ENCODE results near the gene RUFY1.
"Not testable (repeated sequence)": the region's sequence is repeated elsewhere in the genome, so short reads cannot be mapped to it uniquely, and the experiment has no call there.

GRCh38 chr5:179639296-179639695, 88.9 kb downstream of the RUFY1 start:
- TF ChIP-seq CTCF (IDR thresholded peaks at IDR 0.05; ENCODE audit: insufficient read depth, low read length); POLR2AphosphoS5 (IDR thresholded peaks at IDR 0.05; ENCODE audit: low read depth); REST (IDR thresholded peaks at IDR 0.05; ENCODE audit: insufficient replicate concordance, low read depth): not testable (repeated sequence)

Data from HL-60 (cell line).